Spinal cord (tissue), 10 donors: ENCODE results near the gene SYNGR3. TPM values are rescaled to one million over a fixed set of nuclear protein-coding genes. Genes with fewer than 3 reads are reported as not detected.
A peak's percentile ranks its signal among the peaks of the same experiment; 100 is the strongest.

ENCODE experiments used
- DNase-seq, 6 donors: peaks; one replicate each; pipeline versions ENCODE4 v3.0.0 to v3.0.0-alpha.2; 2013 to 2015; ENCODE audit warnings: low spot score in 6 of 6, low read depth in 4 of 6
- H3K27ac ChIP-seq: one replicate; pipeline ENCODE4 v1.5.1; 2013; ENCODE audit warnings: low read depth, low read length, control low read depth
- H3K27me3 ChIP-seq: one replicate; pipeline ENCODE4 v1.6.1; 2013; ENCODE audit warnings: low read length; ENCODE audit not compliant: control insufficient read depth, insufficient read depth
- H3K36me3 ChIP-seq: one replicate; pipeline ENCODE4 v1.6.1; 2013; ENCODE audit warnings: low read length; ENCODE audit not compliant: control insufficient read depth, insufficient read depth
- H3K4me1 ChIP-seq: one replicate; pipeline ENCODE4 v1.6.1; 2013; ENCODE audit warnings: low read length; ENCODE audit not compliant: control insufficient read depth, insufficient read depth
- H3K4me3 ChIP-seq: one replicate; pipeline ENCODE4 v1.5.1; 2013; ENCODE audit warnings: low read depth, low read length, control low read depth
- H3K9me3 ChIP-seq: one replicate; pipeline ENCODE4 v1.6.1; 2013; ENCODE audit warnings: low read length; ENCODE audit not compliant: control insufficient read depth, insufficient read depth
- WGBS: methylation state at CpG from one replicate; pipeline ENCODE4 v1.1.5; 2013; ENCODE audit warnings: missing lambda C conversion rate; ENCODE audit not compliant: insufficient coverage; 5-methylcytosine and 5-hydroxymethylcytosine counted together
- polyA plus RNA-seq, 2 donors: library from polyadenylated mRNA; unstranded; fragments of 120-200 nt; gene quantifications; one replicate each; pipeline ENCODE4 v1.2.1, GENCODE V29; 2013; ENCODE audit not compliant: insufficient read length in 2 of 2
- total RNA-seq, 2 donors: library from RNA; depleted of rRNA in 1 of 2; stranded (reverse); fragments of 120-200 nt in 1 of 2; fragments of >200 nt in 1 of 2; gene quantifications; one replicate each; pipeline versions ENCODE4 v1.2.3 to v1.2.4, GENCODE V29; 2013 to 2014
- donor health status: healthy.

Gene SYNGR3
- total and polyA plus RNA-seq, 4 donors = 20.1 to 111 (median 90.2) TPM

DNA sequence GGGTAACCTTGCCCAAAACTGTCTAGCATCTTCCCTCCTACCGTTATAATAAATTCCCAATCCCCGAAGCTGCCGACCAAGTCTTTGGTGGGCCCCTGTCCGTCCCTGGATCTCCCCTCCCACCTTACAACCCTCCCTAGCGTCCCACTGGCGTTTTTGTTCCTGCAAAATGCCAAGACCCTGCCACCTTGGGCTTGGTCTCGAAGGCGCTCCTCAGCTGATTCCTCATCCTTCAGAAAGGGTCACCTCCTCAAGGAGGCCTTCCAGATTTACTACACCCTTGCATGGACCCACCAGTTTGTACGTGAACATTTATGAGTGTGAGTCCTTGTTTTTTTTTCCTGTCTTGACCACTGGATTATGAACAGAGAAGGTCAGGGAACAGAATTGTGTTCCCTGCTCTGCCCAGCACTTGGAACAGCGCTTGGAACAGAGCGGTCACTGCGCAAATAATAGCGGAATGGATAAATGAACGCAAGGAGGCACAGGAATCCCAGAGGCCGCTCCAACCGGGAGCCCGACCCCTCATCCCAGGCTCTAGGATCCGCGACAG lies 6.7 kb upstream of the SYNGR3 start:
- Histone ChIP-seq H3K27me3 (peaks cover 32% of the 10 kb centered on the region), H3K27ac (peak overlapping the region; percentile 80), H3K4me3 (peak overlapping the region; percentile 56), H3K4me1 (peaks cover 63% of the 10 kb centered on the region), H3K9me3 (no peaks in the 10 kb centered on the region), H3K36me3 (peaks cover 52% of the 10 kb centered on the region)
- 20% methylated on average over 17 of the region's 19 CpGs for WGBS
- DNase-seq = peak in 1 of 6 donors; percentile 13

DNA sequence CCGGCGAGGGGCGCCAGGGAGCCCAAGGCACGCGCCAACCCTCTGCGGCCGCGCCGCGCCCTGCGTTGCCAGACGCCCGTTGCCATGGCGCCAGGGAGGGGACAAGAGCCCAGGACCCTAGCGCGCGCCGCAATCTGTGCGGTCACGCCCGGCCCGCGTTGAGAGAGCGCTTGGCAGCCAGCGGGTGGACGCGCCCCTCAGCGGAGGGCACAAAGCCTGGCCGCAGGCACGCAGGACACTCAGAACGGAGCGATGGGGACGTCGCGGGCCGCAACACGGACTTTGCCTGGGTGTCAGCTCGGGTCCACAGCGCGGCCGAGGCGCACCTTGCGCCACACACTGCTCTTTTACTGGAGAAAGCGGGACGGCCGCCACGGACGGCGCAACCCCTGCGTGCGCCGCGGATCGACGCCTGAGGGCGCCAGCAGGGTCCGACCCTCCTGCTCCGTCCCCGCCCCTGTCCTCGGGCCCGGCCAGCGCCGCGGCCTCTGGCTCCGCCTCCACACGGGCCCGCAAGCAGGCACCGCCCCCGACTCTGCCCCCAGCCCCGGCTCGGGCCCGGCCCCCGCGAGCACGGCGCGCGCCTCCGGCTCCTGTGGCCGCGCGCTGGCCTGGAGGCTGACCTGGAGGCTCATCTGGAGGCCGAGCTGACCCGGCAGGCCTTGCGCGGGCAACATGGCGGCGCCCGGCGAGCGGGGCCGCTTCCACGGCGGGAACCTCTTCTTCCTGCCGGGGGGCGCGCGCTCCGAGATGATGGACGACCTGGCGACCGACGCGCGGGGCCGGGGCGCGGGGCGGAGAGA lies 6.0 kb upstream of the SYNGR3 start, which contains the start of gene GFER:
GFER (plus strand) TSS at position 650 of the 803 bp plus-strand sequence; CDS start at position 676, 26 bp downstream.
- peaks cover 64% of the 10 kb centered on the region for H3K4me1 ChIP-seq
- WGBS = under 1% methylated on average over 109 of the region's 109 CpGs
- DNase-seq = peak; percentile 79 to 96 (median 86)
- H3K27me3 ChIP-seq = peaks cover 31% of the 10 kb centered on the region
- no peaks in the 10 kb centered on the region for H3K9me3 ChIP-seq
- peaks cover 46% of the 10 kb centered on the region for H3K36me3 ChIP-seq
- H3K4me3 ChIP-seq = peak within 1 kb of the TSS; percentile 61
- H3K27ac ChIP-seq = peak within 1 kb of the TSS; percentile 80

DNA sequence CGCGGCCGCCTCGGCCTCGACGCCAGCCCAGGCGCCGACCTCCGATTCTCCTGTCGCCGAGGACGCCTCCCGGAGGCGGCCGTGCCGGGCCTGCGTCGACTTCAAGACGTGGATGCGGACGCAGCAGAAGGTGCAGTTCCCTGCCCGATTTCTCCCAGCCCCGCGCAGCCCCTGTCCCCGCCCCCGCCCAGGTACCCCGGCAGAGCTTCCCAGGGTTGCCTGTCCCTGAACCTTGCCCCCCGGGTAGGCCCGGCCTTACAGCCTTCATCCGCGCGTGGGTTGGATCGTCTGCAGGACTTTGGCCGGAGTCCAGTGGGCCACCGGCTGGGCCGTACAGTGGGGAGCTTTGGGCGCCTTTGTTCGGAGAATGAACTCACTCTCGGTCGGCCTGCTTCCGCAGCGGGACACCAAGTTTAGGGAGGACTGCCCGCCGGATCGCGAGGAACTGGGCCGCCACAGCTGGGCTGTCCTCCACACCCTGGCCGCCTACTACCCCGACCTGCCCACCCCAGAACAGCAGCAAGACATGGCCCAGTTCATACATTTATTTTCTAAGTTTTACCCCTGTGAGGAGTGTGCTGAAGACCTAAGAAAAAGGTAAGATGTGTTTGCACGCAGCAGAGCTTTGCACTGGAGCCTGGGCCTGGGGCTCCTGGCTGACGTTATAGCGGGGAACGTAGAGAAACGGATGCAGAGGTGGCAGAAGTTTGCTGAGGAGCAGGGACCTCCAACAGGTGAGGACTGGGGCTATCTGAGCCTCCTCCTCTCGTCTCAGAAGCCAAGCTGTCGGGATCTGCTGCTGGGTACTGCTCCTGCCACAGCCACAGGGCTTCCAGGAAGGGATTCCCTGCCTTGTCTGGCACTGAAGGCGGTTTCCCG lies 5.2 kb upstream of the SYNGR3 start:
- Histone ChIP-seq H3K27me3 (peaks cover 34% of the 10 kb centered on the region), H3K4me1 (peaks cover 70% of the 10 kb centered on the region), H3K27ac (no peak overlapping the region), H3K4me3 (peak overlapping the region; percentile 61), H3K9me3 (no peaks in the 10 kb centered on the region), H3K36me3 (peaks cover 43% of the 10 kb centered on the region)
- WGBS = 7% methylated on average over 56 of the region's 58 CpGs
- no peak for DNase-seq

DNA sequence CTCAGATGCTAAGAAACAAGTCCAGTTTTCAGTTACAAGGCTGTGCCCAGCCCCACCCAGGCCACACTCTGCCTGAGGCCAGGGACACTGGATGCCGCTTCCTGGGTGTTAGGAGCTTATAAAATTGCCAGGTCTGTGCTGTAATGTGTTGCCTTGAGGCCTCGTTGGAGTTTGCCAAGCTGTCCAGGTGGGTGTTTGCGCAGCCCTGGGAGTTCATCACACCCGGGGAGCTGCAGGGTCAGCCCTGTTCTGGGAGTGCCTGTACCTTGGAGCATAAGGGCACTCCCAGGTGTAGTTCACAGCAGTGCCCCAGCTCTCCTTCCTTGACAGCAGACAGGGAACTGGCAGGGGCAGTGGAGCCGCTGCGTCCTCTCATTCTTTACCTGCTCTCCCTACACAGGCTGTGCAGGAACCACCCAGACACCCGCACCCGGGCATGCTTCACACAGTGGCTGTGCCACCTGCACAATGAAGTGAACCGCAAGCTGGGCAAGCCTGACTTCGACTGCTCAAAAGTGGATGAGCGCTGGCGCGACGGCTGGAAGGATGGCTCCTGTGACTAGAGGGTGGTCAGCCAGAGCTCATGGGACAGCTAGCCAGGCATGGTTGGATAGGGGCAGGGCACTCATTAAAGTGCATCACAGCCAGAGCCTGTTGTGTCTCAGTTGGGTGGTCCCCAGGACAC lies 4.2 kb upstream of the SYNGR3 start:
- no peak for DNase-seq
- H3K4me3 ChIP-seq = no peak overlapping the region
- H3K9me3 ChIP-seq = no peaks in the 10 kb centered on the region
- peaks cover 34% of the 10 kb centered on the region for H3K36me3 ChIP-seq
- H3K27ac ChIP-seq = no peak overlapping the region
- WGBS = 97% methylated on average over 14 of the region's 14 CpGs
- H3K4me1 ChIP-seq = peaks cover 66% of the 10 kb centered on the region
- peaks cover 29% of the 10 kb centered on the region for H3K27me3 ChIP-seq

DNA sequence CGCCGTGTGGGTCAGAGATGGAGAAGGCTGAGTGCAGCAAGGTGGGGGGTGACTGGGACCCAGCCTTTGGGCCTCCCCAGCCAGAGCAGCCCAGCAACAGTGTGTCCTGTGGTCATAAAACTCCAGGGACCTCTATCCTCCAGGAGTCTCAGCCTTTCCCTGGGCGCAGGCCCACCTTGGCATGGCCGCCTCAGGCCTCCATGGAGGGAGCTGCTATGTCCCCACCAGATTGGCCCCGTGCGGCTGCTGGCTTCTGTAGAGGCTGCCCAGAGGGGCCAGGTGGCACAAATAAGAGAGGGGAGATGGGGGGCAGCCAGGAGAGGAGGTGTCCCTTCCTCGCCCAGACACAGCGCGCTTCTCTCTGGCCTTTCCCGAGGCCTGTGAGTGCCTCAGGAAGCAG lies 2.6 kb upstream of the SYNGR3 start:
- peaks cover 32% of the 10 kb centered on the region for H3K27me3 ChIP-seq
- no peaks in the 10 kb centered on the region for H3K9me3 ChIP-seq
- no peak overlapping the region for H3K4me3 ChIP-seq
- H3K36me3 ChIP-seq = peaks cover 32% of the 10 kb centered on the region
- DNase-seq = no peak
- H3K27ac ChIP-seq = no peak overlapping the region
- WGBS = 86% methylated on average over 5 of the region's 10 CpGs
- peaks cover 64% of the 10 kb centered on the region for H3K4me1 ChIP-seq

DNA sequence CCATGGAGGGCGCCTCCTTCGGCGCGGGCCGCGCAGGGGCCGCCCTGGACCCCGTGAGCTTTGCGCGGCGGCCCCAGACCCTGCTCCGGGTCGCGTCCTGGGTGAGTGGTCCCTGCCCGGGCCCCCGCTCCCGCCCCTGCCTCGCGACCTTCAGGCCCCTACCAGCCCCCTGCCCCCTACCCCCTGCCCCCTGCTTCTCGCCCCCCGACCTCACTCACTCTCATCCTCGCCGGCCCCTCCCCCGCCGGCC lies 256 bp downstream of the SYNGR3 start:
- peaks cover 32% of the 10 kb centered on the region for H3K27me3 ChIP-seq
- DNase-seq = no peak
- under 1% methylated on average over 15 of the region's 25 CpGs for WGBS
- peaks cover 47% of the 10 kb centered on the region for H3K36me3 ChIP-seq
- peaks cover 50% of the 10 kb centered on the region for H3K4me1 ChIP-seq
- H3K9me3 ChIP-seq = no peaks in the 10 kb centered on the region
- H3K27ac ChIP-seq = no peak overlapping the region
- peak overlapping the region; percentile 31 for H3K4me3 ChIP-seq

DNA sequence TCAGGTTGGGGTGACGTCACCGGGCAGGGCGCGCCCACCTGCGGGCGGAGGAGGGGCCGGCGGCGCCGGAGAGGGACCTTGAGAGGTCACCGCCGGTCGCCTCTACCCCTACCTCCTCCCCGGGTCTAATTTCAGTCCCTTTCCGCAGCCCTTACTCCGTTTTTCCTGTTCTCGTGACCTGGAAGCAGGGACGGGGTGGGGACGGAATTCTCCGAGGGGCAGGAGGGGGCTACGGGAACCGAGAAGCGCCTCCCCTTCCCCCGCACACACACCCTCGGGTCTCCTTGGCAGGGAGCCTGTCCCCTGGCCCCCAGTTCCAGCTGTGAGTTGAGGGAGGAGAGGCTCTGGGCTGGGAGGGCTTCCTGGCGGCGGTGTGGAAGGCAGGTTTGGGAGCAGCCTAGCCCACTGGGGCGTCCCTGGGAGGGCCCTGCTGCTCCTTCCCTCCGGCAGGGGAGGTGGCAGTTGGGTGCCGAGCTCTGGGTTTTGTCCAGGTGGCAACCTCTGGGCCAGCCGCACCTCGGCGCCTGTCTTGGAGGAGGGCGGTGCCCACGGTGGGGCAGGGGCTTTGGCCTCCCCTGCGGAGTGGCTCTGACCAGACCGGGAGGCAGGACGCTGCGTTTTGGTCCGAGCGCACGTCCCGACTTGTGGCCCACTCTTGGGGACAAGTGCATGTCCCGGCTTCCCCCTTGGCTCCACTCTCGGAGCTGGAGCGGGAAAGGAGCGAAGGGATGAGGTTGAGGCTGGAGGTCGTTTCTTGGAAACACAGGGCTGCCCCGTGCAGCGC lies 773 bp downstream of the SYNGR3 start:
- WGBS = 2% methylated on average over 41 of the region's 50 CpGs
- H3K36me3 ChIP-seq = peaks cover 45% of the 10 kb centered on the region
- peak overlapping the region; percentile 31 for H3K4me3 ChIP-seq
- peak in 2 of 6 donors; percentile 28 to 67 for DNase-seq
- peaks cover 45% of the 10 kb centered on the region for H3K4me1 ChIP-seq
- no peak overlapping the region for H3K27ac ChIP-seq
- H3K9me3 ChIP-seq = no peaks in the 10 kb centered on the region
- H3K27me3 ChIP-seq = peaks cover 32% of the 10 kb centered on the region

DNA sequence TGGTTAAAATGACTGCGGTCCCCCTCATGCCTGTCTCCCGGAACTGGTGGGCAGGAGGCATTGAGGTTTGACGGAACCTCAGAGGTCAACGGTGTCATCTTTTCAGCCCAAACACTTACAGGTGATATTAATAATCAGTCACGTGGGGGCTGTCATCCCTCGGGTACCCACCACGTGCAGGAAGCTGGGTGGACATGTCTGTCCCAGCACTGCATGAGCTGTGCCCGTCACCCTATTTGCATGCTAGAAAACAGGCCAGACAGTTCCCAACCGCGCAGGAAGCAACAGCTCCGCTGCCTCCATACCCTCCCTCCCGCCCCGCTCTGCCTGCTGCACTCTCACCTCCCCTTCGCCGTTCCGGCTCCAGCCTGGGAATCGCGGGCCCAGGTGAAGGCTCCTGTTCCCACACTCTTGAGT lies 1.4 kb downstream of the SYNGR3 start:
- WGBS = 4% methylated on average over 15 of the region's 18 CpGs
- peaks cover 32% of the 10 kb centered on the region for H3K27me3 ChIP-seq
- H3K4me1 ChIP-seq = peaks cover 39% of the 10 kb centered on the region
- H3K36me3 ChIP-seq = peaks cover 43% of the 10 kb centered on the region
- peak in 1 of 6 donors; percentile 19 for DNase-seq
- no peak overlapping the region for H3K27ac ChIP-seq
- H3K9me3 ChIP-seq = no peaks in the 10 kb centered on the region
- peak overlapping the region; percentile 31 for H3K4me3 ChIP-seq

DNA sequence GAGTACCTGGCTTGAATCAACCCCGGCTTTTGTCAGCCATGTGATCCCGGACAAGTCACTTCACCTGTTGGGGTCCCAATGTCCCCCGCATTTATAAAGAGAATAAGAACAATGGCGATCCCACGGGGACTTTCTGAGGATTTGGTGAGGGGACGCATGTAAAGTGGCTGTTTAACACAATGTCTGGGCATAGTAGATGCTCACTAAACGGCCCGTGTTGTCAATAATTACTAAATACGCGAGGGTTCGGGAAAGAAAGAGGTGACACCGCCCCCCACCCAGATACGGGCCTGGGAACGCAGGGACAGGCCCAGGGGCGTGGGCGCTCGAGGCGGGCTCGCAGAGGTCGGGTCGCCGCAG lies 1.8 kb downstream of the SYNGR3 start:
- H3K9me3 ChIP-seq = no peaks in the 10 kb centered on the region
- no peak overlapping the region for H3K4me3 ChIP-seq
- no peak for DNase-seq
- H3K27ac ChIP-seq = no peak overlapping the region
- peaks cover 43% of the 10 kb centered on the region for H3K36me3 ChIP-seq
- H3K4me1 ChIP-seq = peaks cover 37% of the 10 kb centered on the region
- 9% methylated on average over 22 of the region's 22 CpGs for WGBS
- H3K27me3 ChIP-seq = peaks cover 32% of the 10 kb centered on the region
